HG02840 (cell line): Measurements from ENCODE around the gene KNSTRN.

Experiments
- ATAC-seq: cut with Tn5 transposase; IDR thresholded peaks from one replicate; pipeline ENCODE4 v1.9.1; 2021; ENCODE audit warnings: mild to moderate bottlenecking, moderate library complexity, moderate number of reproducible peaks; ENCODE audit not compliant: unreplicated experiment, low FRiP score

The KNSTRN gene

GRCh38 chr15:40443255-40443654 is 60.7 kb downstream of the KNSTRN start:
- no peak for ATAC-seq

- ATAC-seq, result no peak
Observed at GRCh38 chr15:40443846-40444245, 61.3 kb downstream of the KNSTRN start.
